Bronchial epithelial cell (primary cell): ENCODE results near the gene PACS1. TPM values are rescaled to one million over a fixed set of nuclear protein-coding genes. Genes with fewer than 3 reads are reported as not detected.
A peak's percentile ranks its signal among the peaks of the same experiment; 100 is the strongest.

Experiments
- DNase-seq: peaks from one replicate; pipeline ENCODE4 v3.0.0-alpha.2; 2010; ENCODE audit warnings: low read depth
- FAIRE-seq: peaks from 2 replicates; lab custom pipeline; 2011; peaks lifted over from hg19 to GRCh38; lab: Jason Lieb, UNC
- H3K27me3 ChIP-seq: 2 replicates; pipeline ENCODE4 v1.5.1; 2011; ENCODE audit warnings: low read length; ENCODE audit not compliant: control insufficient read depth, insufficient read depth
- H3K36me3 ChIP-seq: 2 replicates; pipeline ENCODE4 v1.5.1; 2011; ENCODE audit warnings: low read length; ENCODE audit not compliant: control insufficient read depth, insufficient read depth
- H3K4me3 ChIP-seq: 2 replicates; pipeline ENCODE4 v1.5.1; 2011; ENCODE audit warnings: mild to moderate bottlenecking, low read depth, low read length, control low read depth
- total RNA-seq: library from RNA; depleted of rRNA; stranded (reverse); fragments of >200 nt; gene quantifications from 2 replicates; pipeline ENCODE4 v1.2.1, GENCODE V29; 2014
- TF ChIP-seq, protein P1 (sequence below): IDR thresholded peaks from 2 replicates; pipeline ENCODE4 v1.5.1; 2011; ENCODE audit warnings: mild to moderate bottlenecking, moderate library complexity, low read length, control low read depth, inconsistent platforms; ENCODE audit not compliant: insufficient read depth, severe bottlenecking

Gene PACS1
- total RNA-seq, 1 donor from 2014 or later, result 6.8 TPM

DNA sequence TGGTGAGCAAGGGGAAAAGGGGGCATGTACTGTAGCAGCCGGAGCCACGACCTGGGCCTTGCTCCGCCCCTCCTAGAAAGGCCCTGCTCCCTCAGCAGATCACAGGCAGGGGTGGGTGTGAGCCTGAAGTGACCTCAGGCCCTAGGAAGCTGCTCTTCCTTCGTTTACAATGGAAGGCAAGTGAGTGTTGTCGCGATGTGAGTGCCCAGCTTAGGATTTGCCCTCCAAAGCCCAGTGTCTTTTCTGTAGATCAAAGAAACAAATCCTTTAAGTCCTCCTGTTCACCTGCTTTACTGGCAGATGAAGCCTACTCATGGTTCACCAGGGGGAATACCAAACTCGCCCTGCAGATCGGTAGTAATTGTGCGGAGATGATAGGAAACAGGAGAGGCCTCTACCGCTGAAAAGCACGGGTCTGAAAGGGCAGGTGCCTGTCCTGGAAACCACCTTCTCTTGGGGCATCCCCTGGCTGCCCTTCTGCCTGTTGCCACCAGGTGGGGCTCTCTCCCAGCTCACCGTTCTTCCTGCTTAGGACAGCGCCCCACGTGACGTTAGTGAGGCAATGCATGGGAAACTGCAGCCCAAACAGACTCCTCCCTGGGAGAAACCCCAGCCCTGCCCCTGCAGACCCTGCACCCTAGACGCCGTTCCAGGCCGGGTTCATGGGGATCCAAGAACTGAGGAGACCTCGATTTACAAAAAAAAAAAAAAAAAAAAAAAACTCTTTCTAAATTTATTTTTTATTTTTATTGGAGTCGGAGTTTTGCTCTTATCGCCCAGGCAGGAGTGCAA, 152.5 kb downstream of the PACS1 start:
- TF ChIP-seq, protein P1, sequence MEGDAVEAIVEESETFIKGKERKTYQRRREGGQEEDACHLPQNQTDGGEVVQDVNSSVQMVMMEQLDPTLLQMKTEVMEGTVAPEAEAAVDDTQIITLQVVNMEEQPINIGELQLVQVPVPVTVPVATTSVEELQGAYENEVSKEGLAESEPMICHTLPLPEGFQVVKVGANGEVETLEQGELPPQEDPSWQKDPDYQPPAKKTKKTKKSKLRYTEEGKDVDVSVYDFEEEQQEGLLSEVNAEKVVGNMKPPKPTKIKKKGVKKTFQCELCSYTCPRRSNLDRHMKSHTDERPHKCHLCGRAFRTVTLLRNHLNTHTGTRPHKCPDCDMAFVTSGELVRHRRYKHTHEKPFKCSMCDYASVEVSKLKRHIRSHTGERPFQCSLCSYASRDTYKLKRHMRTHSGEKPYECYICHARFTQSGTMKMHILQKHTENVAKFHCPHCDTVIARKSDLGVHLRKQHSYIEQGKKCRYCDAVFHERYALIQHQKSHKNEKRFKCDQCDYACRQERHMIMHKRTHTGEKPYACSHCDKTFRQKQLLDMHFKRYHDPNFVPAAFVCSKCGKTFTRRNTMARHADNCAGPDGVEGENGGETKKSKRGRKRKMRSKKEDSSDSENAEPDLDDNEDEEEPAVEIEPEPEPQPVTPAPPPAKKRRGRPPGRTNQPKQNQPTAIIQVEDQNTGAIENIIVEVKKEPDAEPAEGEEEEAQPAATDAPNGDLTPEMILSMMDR, result peak; percentile 100
- peaks cover 4% of the 10 kb centered on the region for H3K36me3 ChIP-seq
- peak; percentile 73 for FAIRE-seq

DNA sequence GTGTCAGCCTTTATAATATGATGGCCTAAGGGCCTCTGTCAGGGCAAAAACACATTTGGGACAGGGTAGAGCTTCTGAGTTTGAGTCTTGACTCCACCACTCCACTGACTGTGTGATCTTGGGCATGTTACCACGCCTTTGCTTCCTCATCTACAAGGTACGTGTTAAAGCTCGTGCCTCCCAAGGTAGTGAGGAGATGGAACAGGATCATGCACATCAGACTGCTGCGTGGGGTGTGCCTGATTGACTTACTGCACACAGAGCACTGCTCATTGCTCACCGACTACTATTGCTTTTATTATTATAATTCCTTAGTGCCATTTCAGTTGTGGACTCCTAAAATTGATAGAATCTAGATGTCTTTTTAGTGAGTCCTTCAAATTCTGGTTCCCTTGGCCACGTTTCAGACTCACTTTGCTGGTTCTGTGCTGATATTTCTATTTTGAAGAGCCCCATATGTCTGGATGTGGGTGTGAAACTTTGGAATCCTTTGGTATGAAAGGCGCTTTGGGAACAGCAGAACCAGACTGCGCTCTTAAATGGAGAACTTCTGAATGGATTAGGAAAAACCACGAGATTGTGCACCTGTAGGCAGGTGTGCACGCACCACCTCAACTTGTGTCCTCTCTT, 154.3 kb downstream of the PACS1 start:
- no peak for FAIRE-seq
- H3K36me3 ChIP-seq, result peaks cover 3% of the 10 kb centered on the region
- no peaks in the 10 kb centered on the region for H3K27me3 ChIP-seq

More for the DNA sequence above, 152.5 kb downstream of the PACS1 start:
- Histone ChIP-seq H3K4me3 (no peak overlapping the region), H3K27me3 (no peaks in the 10 kb centered on the region)
- peak; percentile 89 for DNase-seq

DNA sequence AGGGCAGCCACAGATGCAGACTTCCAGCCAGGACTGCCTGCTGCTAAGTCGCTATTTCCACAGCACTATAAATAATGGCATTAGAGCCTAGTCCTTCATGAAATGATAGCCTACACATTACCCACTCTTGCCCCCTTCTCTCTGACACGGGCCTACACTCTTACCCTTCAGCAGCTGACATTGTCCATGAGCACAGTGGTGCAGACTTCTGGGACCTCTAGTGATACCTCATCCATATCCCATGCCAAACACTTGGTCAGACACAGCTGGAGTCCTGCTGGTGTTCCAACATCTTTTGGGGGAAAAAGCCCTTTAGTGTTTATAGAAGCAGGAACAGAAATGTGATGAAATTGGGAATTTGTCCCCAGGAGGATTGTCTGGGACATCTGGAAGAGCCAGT, 155.0 kb downstream of the PACS1 start:
- DNase-seq, result no peak
- no peaks in the 10 kb centered on the region for H3K27me3 ChIP-seq
- H3K4me3 ChIP-seq, result no peak overlapping the region
- TF ChIP-seq, protein P1, result no peak
- no peak for FAIRE-seq
- H3K36me3 ChIP-seq, result peaks cover 3% of the 10 kb centered on the region

More for the DNA sequence above, 154.3 kb downstream of the PACS1 start:
- TF ChIP-seq, protein P1, result no peak
- DNase-seq, result no peak
- no peak overlapping the region for H3K4me3 ChIP-seq

DNA sequence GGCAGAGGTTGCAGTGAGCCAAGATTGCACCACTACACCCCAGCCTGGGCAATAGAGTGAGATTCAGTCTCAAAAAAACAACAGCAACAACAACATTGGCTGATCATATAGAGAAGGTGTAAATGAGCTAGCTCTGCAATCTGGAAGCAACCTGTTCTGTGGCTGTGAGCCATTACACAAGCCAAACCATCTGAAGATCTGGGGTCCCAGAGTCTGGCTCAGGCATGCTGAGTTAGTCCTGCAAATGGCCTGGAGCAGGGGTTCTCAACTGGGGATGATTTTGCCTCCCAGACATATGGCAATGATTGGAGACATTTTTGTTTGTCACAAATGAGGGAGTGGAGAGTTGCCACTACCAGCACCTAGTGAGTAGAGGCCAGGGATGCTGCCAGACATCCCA, 156.0 kb downstream of the PACS1 start:
- no peak overlapping the region for H3K4me3 ChIP-seq
- DNase-seq (no peak), FAIRE-seq (no peak)
- TF ChIP-seq, protein P1, result no peak
- H3K36me3 ChIP-seq, result peaks cover 4% of the 10 kb centered on the region
- H3K27me3 ChIP-seq, result no peaks in the 10 kb centered on the region

DNA sequence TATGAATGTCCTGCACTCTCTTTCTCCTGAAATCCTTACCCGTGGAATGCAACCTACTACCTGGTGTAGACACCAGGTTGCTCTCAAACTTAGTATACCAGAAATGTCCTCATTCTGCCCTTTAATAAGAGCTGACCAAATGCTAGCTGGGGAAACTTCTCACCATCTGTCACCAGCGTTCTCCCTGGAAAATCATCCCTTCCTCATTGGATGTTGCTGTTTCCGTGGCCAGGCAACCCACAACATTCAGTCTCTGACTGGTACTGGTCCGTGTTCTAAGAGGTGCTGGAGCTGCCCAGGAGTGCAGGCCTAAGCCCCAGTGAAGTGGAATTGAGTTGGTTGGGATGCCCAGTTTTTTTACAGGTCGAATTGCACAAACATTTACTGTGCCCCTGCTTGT, 157.6 kb downstream of the PACS1 start:
- no peak for FAIRE-seq
- TF ChIP-seq, protein P1, result no peak
- Histone ChIP-seq H3K36me3 (peaks cover 10% of the 10 kb centered on the region), H3K27me3 (no peaks in the 10 kb centered on the region), H3K4me3 (no peak overlapping the region)
- no peak for DNase-seq
